ENCODE results near the gene PTK6. TPM values are rescaled to one million over a fixed set of nuclear protein-coding genes. Genes with fewer than 3 reads are reported as not detected.
A peak's percentile ranks its signal among the peaks of the same experiment; 100 is the strongest.

PTK6 gene
- total RNA-seq, 3 donors from 2014 or later = 0.16 to 2.3 (median 0.88) TPM

GRCh38 chr20:63533388-63533787 lies 3.8 kb downstream of the PTK6 start:
- TF ChIP-seq POLR2A (IDR thresholded peaks at IDR 0.05) (no peak), POLR2AphosphoS5 (IDR thresholded peaks at IDR 0.05) (no peak), CTCF (IDR thresholded peaks at IDR 0.05) (no peak)
- Histone ChIP-seq H3K27me3 (peaks cover 7 to 10% of the 10 kb centered on the region in 2 donors), H3K4me3 (no peak overlapping the region), H3K27ac (peak overlapping the region in 1 of 2 donors; percentile 12), H3K9me3 (no peaks in the 10 kb centered on the region), H3K4me1 (peaks cover 10% of the 10 kb centered on the region in 2 donors), H3K36me3 (no peaks in the 10 kb centered on the region)
- DNase-seq (ENCODE audit: low spot score in 2 of 2) = no peak
- intact Hi-C loops (cut with DNase I; ENCODE audit: low total_unique reads) = loop anchor here (10.0 kb wide), 1 partner anchor 101 kb away; no protein-coding TSS in a partner anchor

GRCh38 chr20:63532449-63532971 lies 4.7 kb downstream of the PTK6 start:
- TF ChIP-seq POLR2AphosphoS5 (IDR thresholded peaks at IDR 0.05) (no peak), POLR2A (IDR thresholded peaks at IDR 0.05) (no peak), CTCF (IDR thresholded peaks at IDR 0.05) (no peak)
- Histone ChIP-seq H3K36me3 (no peaks in the 10 kb centered on the region), H3K4me1 (peaks cover 7 to 10% of the 10 kb centered on the region in 2 donors), H3K27me3 (peaks cover 7 to 10% of the 10 kb centered on the region in 2 donors), H3K4me3 (no peak overlapping the region), H3K9me3 (no peaks in the 10 kb centered on the region), H3K27ac (no peak overlapping the region)
- DNase-seq (ENCODE audit: low spot score in 2 of 2) = no peak
- intact Hi-C loops (cut with DNase I; ENCODE audit: low total_unique reads) = loop anchor here (10.0 kb wide), 1 partner anchor 102 kb away; no protein-coding TSS in a partner anchor

GRCh38 chr20:63531686-63532448 lies 5.3 kb downstream of the PTK6 start:
- H3K27me3 ChIP-seq = peaks cover 7 to 10% of the 10 kb centered on the region in 2 donors
- no peak overlapping the region for H3K27ac ChIP-seq
- no peaks in the 10 kb centered on the region for H3K36me3 ChIP-seq
- H3K4me1 ChIP-seq = peaks cover 5 to 10% of the 10 kb centered on the region in 2 donors
- no peak for TF ChIP-seq POLR2A (IDR thresholded peaks at IDR 0.05)
- no peak for TF ChIP-seq POLR2AphosphoS5 (IDR thresholded peaks at IDR 0.05)
- TF ChIP-seq CTCF (IDR thresholded peaks at IDR 0.05) = no peak
- DNase-seq (ENCODE audit: low spot score in 2 of 2) = no peak
- intact Hi-C loops (cut with DNase I; ENCODE audit: low total_unique reads) = loop anchor here (10.0 kb wide), 1 partner anchor 103 kb away; no protein-coding TSS in a partner anchor
- H3K9me3 ChIP-seq = no peaks in the 10 kb centered on the region
- H3K4me3 ChIP-seq = no peak overlapping the region

GRCh38 chr20:63530788-63531160 lies 6.4 kb downstream of the PTK6 start:
- Histone ChIP-seq H3K27ac (no peak overlapping the region), H3K9me3 (no peaks in the 10 kb centered on the region), H3K36me3 (no peaks in the 10 kb centered on the region), H3K27me3 (peaks cover 7 to 10% of the 10 kb centered on the region in 2 donors), H3K4me3 (no peak overlapping the region), H3K4me1 (peaks cover 0 to 10% of the 10 kb centered on the region in 2 donors)
- TF ChIP-seq CTCF (IDR thresholded peaks at IDR 0.05) = no peak
- TF ChIP-seq POLR2AphosphoS5 (IDR thresholded peaks at IDR 0.05) = no peak
- no peak for TF ChIP-seq POLR2A (IDR thresholded peaks at IDR 0.05)
- intact Hi-C loops (cut with DNase I; ENCODE audit: low total_unique reads) = loop anchor here (10.0 kb wide), 1 partner anchor 104 kb away; no protein-coding TSS in a partner anchor
- no peak for DNase-seq (ENCODE audit: low spot score in 2 of 2)

Data from breast epithelium (tissue), 4 donors.